Colon (tissue), 2 donors: Measurements from ENCODE around the gene POU2F3.

Experiments
- FAIRE-seq: peaks from 2 replicates; lab custom pipeline; 2012; peaks lifted over from hg19 to GRCh38; lab: Jason Lieb, UNC
- donor health status: control.
- donor health status: control.

Gene POU2F3

GRCh38 chr11:120324932-120325810 lies 85.2 kb downstream of the POU2F3 start, which contains the start of gene TLCD5:
TSS of gene TLCD5 (plus strand) at chr11:120325299. CDS start at chr11:120327442, 2,143 bp downstream.
- FAIRE-seq = no peak

- FAIRE-seq = no peak
Observed at GRCh38 chr11:120326228-120326627, 86.3 kb downstream of the POU2F3 start.

- FAIRE-seq = no peak
Observed at GRCh38 chr11:120326845-120327281, 86.9 kb downstream of the POU2F3 start.

- FAIRE-seq = no peak
Observed at GRCh38 chr11:120327311-120327710, 87.4 kb downstream of the POU2F3 start.

- FAIRE-seq = no peak
Observed at GRCh38 chr11:120329556-120329955, 89.6 kb downstream of the POU2F3 start.

GRCh38 chr11:120330045-120330444 lies 90.1 kb downstream of the POU2F3 start:
- no peak for FAIRE-seq

- FAIRE-seq = no peak
Observed at GRCh38 chr11:120331301-120331996, 91.5 kb downstream of the POU2F3 start.

- FAIRE-seq = no peak
Observed at GRCh38 chr11:120332822-120333716, 93.1 kb downstream of the POU2F3 start.

- no peak for FAIRE-seq
Observed at GRCh38 chr11:120333801-120334200, 93.9 kb downstream of the POU2F3 start.

GRCh38 chr11:120334332-120334731 lies 94.4 kb downstream of the POU2F3 start:
- no peak for FAIRE-seq

GRCh38 chr11:120334894-120335462 lies 95.0 kb downstream of the POU2F3 start:
- no peak for FAIRE-seq

- no peak for FAIRE-seq
Observed at GRCh38 chr11:120335556-120335907, 95.6 kb downstream of the POU2F3 start.

GRCh38 chr11:120335908-120336640 lies 96.1 kb downstream of the POU2F3 start, which contains the start of gene ARHGEF12:
TSS of gene ARHGEF12 (plus strand) at chr11:120336413. CDS start at chr11:120337244, 831 bp downstream.
- FAIRE-seq = no peak

GRCh38 chr11:120336641-120337354 lies 96.9 kb downstream of the POU2F3 start:
- no peak for FAIRE-seq

- FAIRE-seq = no peak
Observed at GRCh38 chr11:120337355-120338106, 97.6 kb downstream of the POU2F3 start.

GRCh38 chr11:120338107-120338933 lies 98.4 kb downstream of the POU2F3 start:
- FAIRE-seq = no peak

- no peak for FAIRE-seq
Observed at GRCh38 chr11:120339394-120339890, 99.5 kb downstream of the POU2F3 start.

GRCh38 chr11:120340529-120340928 lies 100.6 kb downstream of the POU2F3 start:
- FAIRE-seq = peak; percentile 51
